K562 (cell line): ENCODE results near the gene SLC28A1. TPM values are rescaled to one million over a fixed set of nuclear protein-coding genes. Genes with fewer than 3 reads are reported as not detected.

ENCODE experiments used
- ATAC-seq: fragments of 200-7000 bp; cut with Tn5 transposase; 3 replicates; pipeline ENCODE4 v1.9.1; 2020; ENCODE audit warnings: moderate library complexity
- BruUV-seq: library from RNA; stranded (reverse); fragments of 400-500 nt; replicated peaks from 2 replicates; lab custom pipeline; 2021; lab: Mats Ljungman, UMichigan
- CTCF ChIA-PET: fragments of 300-600 bp; formaldehyde crosslinking; extraction: SDS; loops from one replicate; lab custom pipeline; 2021; ENCODE audit warnings: low intra/inter-chr PET ratio; lab: Yijun Ruan, JAX
- POLR2A ChIA-PET: fragments of 300-600, 350-650 bp; sonication (Branson Sonifier 250); formaldehyde crosslinking; extraction: SDS; loops from one replicate; lab custom pipeline; 2021; ENCODE audit warnings: antibody characterized with exemption, inconsistent platforms; lab: Yijun Ruan, JAX
- DNase-seq, 4 experiments: peaks; one replicate each; pipeline versions ENCODE4 v3.0.0 to v3.0.0-alpha.2; 2011 to 2018; ENCODE audit warnings: low spot score in 3 of 4, mixed read lengths in 3 of 4; ENCODE audit errors: extremely low read depth in 1 of 4
- FAIRE-seq: peaks from 2 replicates; lab custom pipeline; 2011; peaks lifted over from hg19 to GRCh38; lab: Jason Lieb, UNC
- H2AFZ ChIP-seq: 2 replicates; pipeline ENCODE4 v1.6.0; 2011; ENCODE audit warnings: low read depth, low read length, control low read depth, inconsistent platforms
- H3K27ac ChIP-seq: fragments of 200-600 bp; 3 replicates; pipeline ENCODE4 v1.8.0; 2011; ENCODE audit warnings: low read depth, mild to moderate bottlenecking, control low read depth, inconsistent platforms, low read length, moderate library complexity, mixed read lengths; ENCODE audit errors: extremely low read depth
- H3K27me3 ChIP-seq, 2 experiments: fragments of 300-600 bp in 1 of 2; 2 replicates in 1 of 2; 3 replicates in 1 of 2; pipeline versions ENCODE4 v1.6.0 to v1.8.0; 2011; ENCODE audit warnings: inconsistent platforms in 2 of 2, low read length in 2 of 2, mild to moderate bottlenecking in 1 of 2, mixed read lengths in 1 of 2, moderate library complexity in 1 of 2; ENCODE audit not compliant: control insufficient read depth in 2 of 2, insufficient read depth in 2 of 2
- H3K36me3 ChIP-seq: fragments of 300-600 bp; 3 replicates; pipeline ENCODE4 v1.8.0; 2011; ENCODE audit warnings: mild to moderate bottlenecking, low read length, inconsistent platforms; ENCODE audit not compliant: control insufficient read depth, insufficient read depth
- H3K4me1 ChIP-seq, 2 experiments: fragments of 200-600 bp in 1 of 2; replicated peaks in 1 of 2; 2 replicates in 1 of 2; 3 replicates in 1 of 2; pipeline versions ENCODE4 v1.5.1 to v1.8.0; 2011; ENCODE audit warnings: inconsistent platforms in 2 of 2, low read length in 2 of 2, mild to moderate bottlenecking in 1 of 2, mixed read lengths in 1 of 2, moderate library complexity in 1 of 2; ENCODE audit not compliant: control insufficient read depth in 2 of 2, insufficient read depth in 2 of 2
- H3K4me2 ChIP-seq: 2 replicates; pipeline ENCODE4 v1.6.1; 2011; ENCODE audit warnings: low read length, control low read depth, inconsistent platforms, mixed read lengths; ENCODE audit not compliant: insufficient read depth
- H3K4me3 ChIP-seq: fragments of 200-600 bp; sonication (generic), shearing (Covaris generic); 2 replicates; pipeline ENCODE4 v1.5.1; 2016; ENCODE audit warnings: control low read depth, inconsistent platforms
- H3K79me2 ChIP-seq: fragments of 200-600 bp; 3 replicates; pipeline ENCODE4 v1.8.0; 2011; ENCODE audit warnings: low read length, inconsistent platforms; ENCODE audit not compliant: control insufficient read depth, insufficient read depth
- H3K9ac ChIP-seq, 2 experiments: 2 replicates each; pipeline versions ENCODE4 v1.6.0 to v1.6.1; 2011; ENCODE audit warnings: low read depth in 2 of 2, low read length in 2 of 2, control low read depth in 1 of 2, inconsistent platforms in 1 of 2, mild to moderate bottlenecking in 1 of 2, mixed read lengths in 1 of 2; ENCODE audit not compliant: insufficient read depth in 1 of 2
- H3K9me1 ChIP-seq: one replicate; pipeline ENCODE4 v1.6.0; 2011; ENCODE audit warnings: inconsistent platforms, mild to moderate bottlenecking, low read length, moderate library complexity; ENCODE audit not compliant: control insufficient read depth, insufficient read depth
- H3K9me3 ChIP-seq: replicated peaks from 2 replicates; pipeline ENCODE4 v1.5.1; 2011; ENCODE audit warnings: low read depth, low read length, inconsistent platforms; ENCODE audit not compliant: control insufficient read depth, insufficient read depth
- H4K20me1 ChIP-seq: replicated peaks from 2 replicates; pipeline ENCODE4 v1.6.1; 2011; ENCODE audit warnings: low read length, inconsistent platforms, mixed read lengths; ENCODE audit not compliant: control insufficient read depth, insufficient read depth
- CREB1 ChIP-seq, 2 experiments: sonication (generic) in 1 of 2; formaldehyde crosslinking in 1 of 2; IDR thresholded peaks; 2 replicates each; pipeline versions ENCODE4 v1.6.1 to v1.8.0; 2012 to 2022; ENCODE audit warnings: inconsistent platforms in 1 of 2, mild to moderate bottlenecking in 1 of 2, missing genetic modification reagents in 1 of 2, moderate library complexity in 1 of 2
- E4F1 ChIP-seq: fragments of 250-450 bp; sonication (Bioruptor Pico); IDR thresholded peaks from 2 replicates; pipeline ENCODE4 v1.5.0; 2021; ENCODE audit warnings: mild to moderate bottlenecking, borderline replicate concordance
- NFIX ChIP-seq: fragments of 250-450 bp; sonication (Bioruptor Pico); IDR thresholded peaks from 2 replicates; pipeline ENCODE4 v1.4.0; 2020; ENCODE audit warnings: low read depth, mild to moderate bottlenecking, moderate library complexity
- SMARCA5 ChIP-seq: fragments of 450-650 bp; IDR thresholded peaks from 2 replicates; pipeline ENCODE4 v1.6.1; 2016
- TEAD2 ChIP-seq: fragments of 450-650 bp; IDR thresholded peaks from 2 replicates; pipeline ENCODE4 v1.6.1; 2016; ENCODE audit warnings: missing genetic modification characterization, control low read depth, missing compliant biosample characterization
- U2AF1 ChIP-seq: fragments of 200-400 bp; formaldehyde crosslinking; optimal IDR thresholded peaks from 2 replicates; pipeline ENCODE3; 2017; ENCODE audit warnings: mild to moderate bottlenecking, low read depth, low read length, moderate library complexity
- XRCC5 ChIP-seq: fragments of 200-400 bp; formaldehyde crosslinking; IDR thresholded peaks from 2 replicates; pipeline ENCODE4 v1.6.1; 2017; ENCODE audit warnings: low read depth, mild to moderate bottlenecking, low read length
- ZC3H4 ChIP-seq: sonication (generic); formaldehyde crosslinking; IDR thresholded peaks from 2 replicates; pipeline ENCODE4 v1.9.0; 2021; ENCODE audit warnings: missing genetic modification reagents, borderline replicate concordance
- ZNF121 ChIP-seq: sonication (generic); formaldehyde crosslinking; conservative IDR thresholded peaks from 2 replicates; pipeline ENCODE4 v1.8.0; 2022; ENCODE audit warnings: missing genetic modification reagents
- ZNF133 ChIP-seq: fragments of 250-450 bp; sonication (Bioruptor Pico); IDR thresholded peaks from 2 replicates; pipeline ENCODE4 v1.4.0; 2020; ENCODE audit warnings: mild to moderate bottlenecking
- ZNF239 ChIP-seq: fragments of 250-450 bp; sonication (Bioruptor Pico); IDR thresholded peaks from 2 replicates; pipeline ENCODE4 v1.4.0; 2020; ENCODE audit warnings: mild to moderate bottlenecking
- ZNF639 ChIP-seq, 2 experiments: fragments of 200-800 bp in 1 of 2; sonication (Bioruptor generic) in 1 of 2; sonication (generic) in 1 of 2; formaldehyde crosslinking in 1 of 2; IDR thresholded peaks in 1 of 2; conservative IDR thresholded peaks in 1 of 2; 2 replicates each; pipeline versions ENCODE4 v1.5.0 to v1.6.1; 2016 to 2020; ENCODE audit warnings: missing compliant biosample characterization in 1 of 2, missing genetic modification characterization in 1 of 2, missing genetic modification reagents in 1 of 2
- ZNF778 ChIP-seq: fragments of 450-650 bp; formaldehyde crosslinking; IDR thresholded peaks from 2 replicates; pipeline ENCODE4 v1.4.0; 2020; ENCODE audit warnings: mild to moderate bottlenecking, moderate library complexity
- ZNF79 ChIP-seq: fragments of 250-450 bp; sonication (Bioruptor Pico); IDR thresholded peaks from 2 replicates; pipeline ENCODE4 v1.4.0; 2020; ENCODE audit warnings: low read depth, mild to moderate bottlenecking, moderate library complexity
- ZSCAN29 ChIP-seq: fragments of 450-650 bp; IDR thresholded peaks from 2 replicates; pipeline ENCODE4 v1.6.1; 2017
- WGBS: fragments of 100-300 bp; shearing (Covaris generic); methylation state at CpG from one replicate; pipeline ENCODE4 v1.1.6; 2016; ENCODE audit warnings: low coverage, mixed read lengths; ENCODE audit not compliant: insufficient coverage; ENCODE audit errors: missing lambda C conversion rate; 5-methylcytosine and 5-hydroxymethylcytosine counted together
- in situ Hi-C: fragments of 300-500 bp; cut with MboI; formaldehyde crosslinking; loops from 4 replicates; pipeline ENCODE4 v1.15.0; 2018; ENCODE audit warnings: inconsistent platforms, mixed read lengths
- intact Hi-C: fragments of 100-400 bp; cut with micrococcal nuclease; formaldehyde crosslinking; loops from 2 replicates; pipeline ENCODE4 v1.14.2; 2022
- polyA plus RNA-seq, 8 experiments: library from polyadenylated mRNA; depleted of rRNA in 4 of 8; stranded (reverse) in 5 of 8; unstranded in 3 of 8; fragments of >200 nt; fragmentation: Nextera tagmentation in 2 of 8; fragmentation: Illumina TruSeq in 1 of 8; extraction: Ambion mirVana in 2 of 8; extraction: Trizol in 1 of 8; gene quantifications; 2 replicates each; pipeline versions ENCODE4 v1.2.1 to v1.2.3, GENCODE V29; 2011 to 2014; ENCODE audit warnings: inconsistent platforms in 1 of 8, missing spikeins in 1 of 8
- total RNA-seq, 7 experiments: library from RNA; depleted of rRNA in 6 of 7; stranded (reverse); fragments of >200 nt in 6 of 7; fragmentation: Illumina TruSeq in 2 of 7; extraction: Trizol in 2 of 7; gene quantifications; 2 replicates each; pipeline versions ENCODE4 v1.2.1 to v1.2.3, GENCODE V29; 2011 to 2021; ENCODE audit warnings: low replicate concordance in 1 of 7
- TF ChIP-seq, protein P1 (sequence below): IDR thresholded peaks from 2 replicates; pipeline ENCODE4 v1.6.1; 2011; ENCODE audit not compliant: insufficient read length; ENCODE audit errors: extremely low read depth
- TF ChIP-seq, protein P2 (sequence below): fragments of 250-450 bp; sonication (Bioruptor Pico); IDR thresholded peaks from 2 replicates; pipeline ENCODE4 v1.5.0; 2022; ENCODE audit warnings: mild to moderate bottlenecking

Gene SLC28A1
- total and polyA plus RNA-seq, 9 of the 15 experiments (the other 6 are each of a cell fraction or from before 2014, with no cell fraction given), result 0.04 TPM; not detected in 8

DNA sequence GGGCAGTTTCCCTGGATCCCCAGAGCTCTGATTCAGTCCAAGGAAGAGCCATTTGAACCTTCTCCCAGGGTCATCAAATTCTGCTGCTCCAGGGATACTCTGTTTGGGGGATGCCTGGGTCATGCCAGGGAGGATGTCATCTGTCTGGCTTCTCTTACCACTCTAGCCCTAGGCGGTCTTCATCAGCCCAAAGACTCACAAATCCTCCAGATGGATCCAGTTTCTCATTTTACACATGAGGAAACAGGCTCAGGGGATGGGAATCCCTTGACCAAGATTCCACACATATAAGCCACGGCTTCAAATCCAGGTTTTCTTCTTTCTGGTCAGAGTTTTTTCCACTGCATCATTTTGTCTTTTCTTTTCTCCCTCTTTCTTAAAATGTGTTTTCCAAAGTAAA, 36.7 kb downstream of the SLC28A1 start:
- no peaks in the 10 kb centered on the region for H3K79me2 ChIP-seq
- H3K4me1 ChIP-seq, result peaks cover 0 to 8% of the 10 kb centered on the region in 2 experiments; a peak in 2 of 5 replicates
- ATAC-seq (no peak), DNase-seq (no peak), FAIRE-seq (no peak)
- H2AFZ ChIP-seq, result no peak overlapping the region
- ChIA-PET CTCF (no interaction called here), POLR2A (no interaction called here)
- no peak overlapping the region for H3K9ac ChIP-seq
- no peaks in the 10 kb centered on the region for H3K9me3 ChIP-seq
- H4K20me1 ChIP-seq, result no peaks in the 10 kb centered on the region
- no peaks in the 10 kb centered on the region for H3K36me3 ChIP-seq
- BruUV-seq, result no TSS peak
- H3K9me1 ChIP-seq, result no peaks in the 10 kb centered on the region
- H3K27me3 ChIP-seq, result no peaks in the 10 kb centered on the region
- intact Hi-C loops, result no loop called here
- no peak overlapping the region for H3K4me2 ChIP-seq
- no peak overlapping the region for H3K27ac ChIP-seq
- in situ Hi-C loops, result loop anchor here (5.0 kb wide), 1 partner anchor 84 kb away; no protein-coding TSS in a partner anchor
- no peak overlapping the region for H3K4me3 ChIP-seq
- 25% methylated on average over 2 of the region's 2 CpGs for WGBS
- TF ChIP-seq ZNF239 (CRISPR knock-in tag) (no peak), TEAD2 (tag) (no peak), ZNF79 (CRISPR knock-in tag) (no peak), ZNF133 (CRISPR knock-in tag) (no peak), U2AF1 (no peak), XRCC5 (no peak), E4F1 (CRISPR knock-in tag) (no peak), NFIX (CRISPR knock-in tag) (no peak), ZC3H4 (no peak), ZNF778 (no peak), SMARCA5 (no peak), ZSCAN29 (no peak), ZNF639 (CRISPR knock-in tag; conservative IDR thresholded peaks at IDR 0.05 in 1 of 2, IDR thresholded peaks at IDR 0.05 in 1 of 2) (no peak), CREB1 (IDR thresholded peaks at IDR 0.05) (no peak), CREB1 (CRISPR knock-in tag; IDR thresholded peaks at IDR 0.05) (no peak), ZNF121 (CRISPR knock-in tag) (no peak)
- TF ChIP-seq, protein P1, sequence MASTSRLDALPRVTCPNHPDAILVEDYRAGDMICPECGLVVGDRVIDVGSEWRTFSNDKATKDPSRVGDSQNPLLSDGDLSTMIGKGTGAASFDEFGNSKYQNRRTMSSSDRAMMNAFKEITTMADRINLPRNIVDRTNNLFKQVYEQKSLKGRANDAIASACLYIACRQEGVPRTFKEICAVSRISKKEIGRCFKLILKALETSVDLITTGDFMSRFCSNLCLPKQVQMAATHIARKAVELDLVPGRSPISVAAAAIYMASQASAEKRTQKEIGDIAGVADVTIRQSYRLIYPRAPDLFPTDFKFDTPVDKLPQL, result no peak
- TF ChIP-seq, protein P2, sequence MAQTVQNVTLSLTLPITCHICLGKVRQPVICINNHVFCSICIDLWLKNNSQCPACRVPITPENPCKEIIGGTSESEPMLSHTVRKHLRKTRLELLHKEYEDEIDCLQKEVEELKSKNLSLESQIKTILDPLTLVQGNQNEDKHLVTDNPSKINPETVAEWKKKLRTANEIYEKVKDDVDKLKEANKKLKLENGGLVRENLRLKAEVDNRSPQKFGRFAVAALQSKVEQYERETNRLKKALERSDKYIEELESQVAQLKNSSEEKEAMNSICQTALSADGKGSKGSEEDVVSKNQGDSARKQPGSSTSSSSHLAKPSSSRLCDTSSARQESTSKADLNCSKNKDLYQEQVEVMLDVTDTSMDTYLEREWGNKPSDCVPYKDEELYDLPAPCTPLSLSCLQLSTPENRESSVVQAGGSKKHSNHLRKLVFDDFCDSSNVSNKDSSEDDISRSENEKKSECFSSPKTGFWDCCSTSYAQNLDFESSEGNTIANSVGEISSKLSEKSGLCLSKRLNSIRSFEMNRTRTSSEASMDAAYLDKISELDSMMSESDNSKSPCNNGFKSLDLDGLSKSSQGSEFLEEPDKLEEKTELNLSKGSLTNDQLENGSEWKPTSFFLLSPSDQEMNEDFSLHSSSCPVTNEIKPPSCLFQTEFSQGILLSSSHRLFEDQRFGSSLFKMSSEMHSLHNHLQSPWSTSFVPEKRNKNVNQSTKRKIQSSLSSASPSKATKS (CRISPR knock-in tag), result no peak
